SH-SY5Y (cell line): ENCODE results near the gene SOWAHC.

Source experiments
- GATA2 ChIP-seq: IDR thresholded peaks from 2 replicates; pipeline ENCODE4 v1.6.1; 2011; ENCODE audit warnings: mild to moderate bottlenecking, low read depth, low read length
- GATA3 ChIP-seq: IDR thresholded peaks from 2 replicates; pipeline ENCODE4 v1.6.1; 2011; ENCODE audit warnings: low read depth, mild to moderate bottlenecking, low read length, moderate library complexity

The SOWAHC gene

DNA sequence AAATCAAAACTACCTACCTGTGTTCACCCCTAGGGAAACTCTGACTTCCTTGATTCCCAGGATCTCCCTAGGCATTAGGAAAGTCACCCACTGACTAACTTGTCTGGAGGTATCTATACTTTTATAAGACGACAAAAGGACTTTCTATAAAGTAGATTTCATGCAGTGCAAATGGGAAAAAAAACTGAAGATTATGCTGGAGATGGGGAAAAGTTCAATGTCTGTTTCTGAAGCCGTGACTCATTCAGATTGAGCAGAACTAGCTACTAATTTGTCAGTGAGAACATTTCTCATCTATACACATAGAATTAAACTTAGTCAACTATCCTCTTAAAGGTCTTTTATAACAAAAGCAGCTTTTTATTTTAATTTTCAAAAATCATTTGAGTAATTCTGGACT lies 6.4 kb upstream of the SOWAHC start:
- no peak for TF ChIP-seq GATA3
- no peak for TF ChIP-seq GATA2

DNA sequence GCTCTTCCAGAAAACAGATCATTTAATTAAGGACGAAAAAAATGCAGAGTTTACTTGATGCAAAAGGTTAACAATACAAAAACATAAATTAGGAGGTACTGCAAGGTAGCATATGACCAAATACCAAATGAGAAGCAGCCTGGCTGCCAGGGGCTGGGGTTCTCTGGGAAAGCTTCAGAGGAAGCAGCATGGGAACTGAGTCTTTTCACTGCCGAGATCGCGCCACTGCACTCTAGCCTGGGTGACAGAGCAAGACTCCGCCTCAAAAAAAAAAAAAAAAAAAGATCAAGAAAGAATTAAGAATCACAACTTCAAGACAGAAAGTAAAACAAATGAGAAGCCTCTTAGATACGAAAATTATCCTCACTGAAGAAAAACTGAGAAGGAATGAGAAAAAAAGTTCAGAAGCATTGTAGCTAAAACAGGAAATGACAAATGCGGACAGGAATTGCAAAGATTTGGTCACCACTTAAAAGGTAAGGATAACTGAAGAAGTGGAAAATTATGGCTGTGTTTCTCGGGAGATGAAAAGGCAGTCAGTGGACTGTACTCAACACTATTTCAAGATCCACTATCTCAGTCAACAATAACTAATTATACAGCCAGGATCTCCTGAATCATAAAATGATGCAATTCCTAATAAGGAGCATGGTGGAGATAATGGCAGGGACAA lies 4.7 kb upstream of the SOWAHC start:
- no peak for TF ChIP-seq GATA3
- TF ChIP-seq GATA2 = no peak

GRCh38 chr2:109611467-109612095 lies 2.6 kb upstream of the SOWAHC start:
- TF ChIP-seq GATA3 (no peak), GATA2 (no peak)

- TF ChIP-seq GATA2 = no peak
- TF ChIP-seq GATA3 = no peak
These were observed 863 bp upstream of the SOWAHC start for GRCh38 chr2:109613081-109613921.

- TF ChIP-seq GATA2 = no peak
- no peak for TF ChIP-seq GATA3
These were observed 812 bp downstream of the SOWAHC start for GRCh38 chr2:109614715-109615636.

GRCh38 chr2:109615637-109616144 lies 1.5 kb downstream of the SOWAHC start:
- TF ChIP-seq GATA3 = no peak
- no peak for TF ChIP-seq GATA2

GRCh38 chr2:109616184-109616583 lies 2.0 kb downstream of the SOWAHC start:
- no peak for TF ChIP-seq GATA2
- no peak for TF ChIP-seq GATA3

- TF ChIP-seq GATA3 (no peak), GATA2 (no peak)
These were observed 5.0 kb downstream of the SOWAHC start for GRCh38 chr2:109619032-109619615.

- no peak for TF ChIP-seq GATA2
- TF ChIP-seq GATA3 = no peak
These were observed 9.1 kb downstream of the SOWAHC start for GRCh38 chr2:109623297-109623696.

DNA sequence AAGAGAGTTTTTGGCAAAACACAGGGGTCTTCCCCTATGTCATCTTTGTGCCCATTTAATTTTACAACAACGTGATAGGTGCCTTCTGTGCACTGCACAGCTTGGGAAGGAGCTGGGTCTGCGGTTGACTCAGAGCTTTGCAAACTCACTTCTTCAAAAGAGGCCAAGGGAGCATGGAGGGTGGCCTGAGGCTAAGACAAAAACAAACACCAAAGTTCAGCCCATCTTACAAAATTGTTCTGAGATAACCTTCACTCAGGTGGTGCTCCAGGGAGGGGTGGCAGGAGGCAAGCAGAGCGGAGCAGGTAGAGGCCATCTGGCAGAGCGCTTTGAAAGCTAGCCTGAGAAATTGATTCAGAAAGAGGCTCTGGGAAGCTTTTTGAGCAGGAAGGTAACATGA lies 9.8 kb downstream of the SOWAHC start:
- no peak for TF ChIP-seq GATA3
- TF ChIP-seq GATA2 = no peak

DNA sequence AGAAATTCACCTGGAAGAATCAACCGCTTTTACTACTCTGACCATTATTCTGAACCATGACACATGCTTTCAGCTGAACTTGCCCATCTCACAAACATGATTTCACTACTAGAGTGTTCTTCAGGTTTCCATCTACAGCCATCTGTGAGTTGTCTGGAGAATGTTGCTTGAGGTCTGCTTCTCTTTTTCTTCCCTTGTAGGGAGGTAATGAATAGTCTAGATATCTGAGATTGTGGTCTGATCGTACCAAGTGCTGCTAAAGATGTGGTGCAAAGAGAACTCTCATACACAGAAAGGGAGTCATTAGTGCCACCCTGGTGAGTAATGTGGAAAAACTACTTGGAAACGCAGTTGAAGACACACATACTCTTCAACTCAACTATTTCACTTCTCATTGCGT lies 10.2 kb downstream of the SOWAHC start:
- TF ChIP-seq GATA3 = no peak
- TF ChIP-seq GATA2 = no peak

DNA sequence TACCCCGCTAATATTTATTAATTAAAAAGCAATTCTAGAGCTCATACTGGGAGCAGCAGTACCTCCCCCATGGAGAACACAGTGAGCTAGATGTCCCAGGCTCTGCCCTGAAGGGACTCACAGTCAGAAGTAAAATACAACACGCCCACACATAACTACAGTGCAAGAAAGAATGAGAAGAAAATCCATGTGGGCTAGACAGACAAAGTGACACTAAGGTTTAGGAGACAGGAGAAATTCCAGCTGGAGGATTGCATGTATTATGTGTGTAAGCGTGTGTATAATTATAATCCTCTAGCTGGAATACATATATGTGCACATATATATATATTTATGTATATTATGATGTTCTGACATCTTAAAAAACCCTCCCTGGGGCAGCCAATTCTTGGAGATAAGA lies 15.7 kb downstream of the SOWAHC start:
- TF ChIP-seq GATA2 = no peak
- no peak for TF ChIP-seq GATA3

GRCh38 chr2:109630441-109631430 lies 16.6 kb downstream of the SOWAHC start:
- TF ChIP-seq GATA3 (no peak), GATA2 (no peak)
